Mesothelial cell of epicardium (in vitro differentiated cells): Measurements from ENCODE around the gene CLDND2. TPM values are rescaled to one million over a fixed set of nuclear protein-coding genes. Genes with fewer than 3 reads are reported as not detected.

ENCODE experiments used
- DNase-seq, 2 experiments: peaks; one replicate each; pipeline ENCODE4 v3.0.0; 2021; ENCODE audit warnings: low spot score in 2 of 2; ENCODE audit not compliant: unreplicated experiment in 2 of 2
- H3K27ac Mint-ChIP-seq: 2 replicates; pipeline ENCODE4 v1.8.0; 2021; ENCODE audit warnings: mixed read lengths
- H3K27me3 Mint-ChIP-seq: 2 replicates; pipeline ENCODE4 v1.8.0; 2021; ENCODE audit warnings: low read depth, mixed read lengths
- H3K36me3 Mint-ChIP-seq: 2 replicates; pipeline ENCODE4 v1.8.0; 2021; ENCODE audit warnings: mixed read lengths
- H3K4me1 Mint-ChIP-seq: 2 replicates; pipeline ENCODE4 v1.8.0; 2021; ENCODE audit warnings: mixed read lengths
- H3K4me3 Mint-ChIP-seq: 2 replicates; pipeline ENCODE4 v1.8.0; 2021; ENCODE audit warnings: mild to moderate bottlenecking, moderate library complexity, mixed read lengths
- H3K9me3 Mint-ChIP-seq: 2 replicates; pipeline ENCODE4 v1.8.0; 2021; ENCODE audit warnings: mixed read lengths
- CTCF ChIP-seq: fragments of 200-600 bp; sonication (generic); IDR thresholded peaks from one replicate; pipeline ENCODE4 v1.5.0; 2021; ENCODE audit warnings: antibody characterized with exemption; ENCODE audit not compliant: unreplicated experiment
- total RNA-seq: library from RNA; stranded (reverse); gene quantifications from 3 replicates; pipeline ENCODE4 v1.2.1, GENCODE V29; 2021

Gene CLDND2
- total RNA-seq, 1 donor from 2014 or later = 0.56 TPM

- no peak for DNase-seq
- no peak for TF ChIP-seq CTCF
- Mint-ChIP-seq H3K27ac (no peak overlapping the region), H3K27me3 (peaks cover 27% of the 10 kb centered on the region), H3K4me3 (no peak overlapping the region), H3K9me3 (peaks cover 11% of the 10 kb centered on the region), H3K36me3 (peaks cover 4% of the 10 kb centered on the region), H3K4me1 (peaks cover 19% of the 10 kb centered on the region)
Measured at GRCh38 chr19:51317376-51317775, 51.4 kb downstream of the CLDND2 start.

Other genes with a start within 250 kb of the CLDND2 start
- gene SIGLEC9, start 244.1 kb downstream of the CLDND2 start, total RNA-seq = not detected in 3 replicates
- not detected in 3 replicates for gene SIGLEC7, start 226.7 kb downstream of the CLDND2 start, total RNA-seq
- not detected in 3 replicates for gene CD33, start 143.9 kb downstream of the CLDND2 start, total RNA-seq
- not detected in 3 replicates for gene SIGLECL1, start 117.9 kb downstream of the CLDND2 start, total RNA-seq
- 24.9 to 25.9 TPM (median 25.1 TPM) in 3 replicates for gene IGLON5, start 57.4 kb downstream of the CLDND2 start, total RNA-seq
- 8.1 to 8.9 TPM (median 8.6 TPM) in 3 replicates for gene VSIG10L, start 26.9 kb downstream of the CLDND2 start, total RNA-seq
- gene ETFB, start 2.6 kb downstream of the CLDND2 start, total RNA-seq = 59.5 to 60.1 TPM (median 60.0 TPM) in 3 replicates
- gene NKG7, start 3.7 kb upstream of the CLDND2 start, total RNA-seq = not detected in 3 replicates
- gene LIM2, start 19.0 kb upstream of the CLDND2 start, total RNA-seq = not detected in 3 replicates
- 0.50 to 1.0 TPM (median 0.94 TPM) in 3 replicates for gene C19orf84, start 21.6 kb upstream of the CLDND2 start, total RNA-seq
- not detected in 3 replicates for gene SIGLEC10, start 48.6 kb upstream of the CLDND2 start, total RNA-seq
- gene SIGLEC8, start 89.5 kb upstream of the CLDND2 start, total RNA-seq = not detected in 3 replicates
- gene CEACAM18, start 109.5 kb upstream of the CLDND2 start, total RNA-seq = not detected in 3 replicates
- gene SIGLEC12, start 132.8 kb upstream of the CLDND2 start, total RNA-seq = not detected in 3 replicates
- not detected in 3 replicates for gene SIGLEC6, start 162.7 kb upstream of the CLDND2 start, total RNA-seq
- gene ZNF175, start 202.3 kb upstream of the CLDND2 start, total RNA-seq = 12.2 to 15.2 TPM (median 13.5 TPM) in 3 replicates